SIG-M5 treated with dmso at 0.1 percent for 504 hours (cell line): ENCODE measurements around the gene WDR49.

Source experiments
- DNase-seq: peaks from one replicate; lab custom pipeline; 2025; ENCODE audit not compliant: unreplicated experiment; lab: John Stamatoyannopoulos, UW

The WDR49 gene

DNA sequence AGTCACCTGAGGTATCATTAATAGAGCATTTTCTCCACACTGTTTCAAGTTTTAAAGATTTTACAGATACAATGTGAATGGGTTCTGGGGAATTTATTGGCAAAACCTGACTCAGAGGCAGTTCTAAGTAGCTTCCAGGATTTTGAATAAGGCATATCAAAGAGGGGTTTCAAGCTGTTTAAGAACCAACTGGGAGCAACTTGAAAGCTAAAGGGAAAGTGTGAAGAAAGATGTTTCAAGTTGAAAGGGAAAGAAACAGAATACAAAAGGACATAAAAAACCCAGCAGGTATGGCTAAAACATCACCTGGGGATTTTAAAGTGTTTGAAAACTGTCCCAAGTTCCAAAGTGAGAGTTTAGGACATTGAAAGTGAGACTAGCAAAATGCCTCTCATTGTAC is 162.1 kb downstream of the WDR49 start:
- no peak for DNase-seq

DNA sequence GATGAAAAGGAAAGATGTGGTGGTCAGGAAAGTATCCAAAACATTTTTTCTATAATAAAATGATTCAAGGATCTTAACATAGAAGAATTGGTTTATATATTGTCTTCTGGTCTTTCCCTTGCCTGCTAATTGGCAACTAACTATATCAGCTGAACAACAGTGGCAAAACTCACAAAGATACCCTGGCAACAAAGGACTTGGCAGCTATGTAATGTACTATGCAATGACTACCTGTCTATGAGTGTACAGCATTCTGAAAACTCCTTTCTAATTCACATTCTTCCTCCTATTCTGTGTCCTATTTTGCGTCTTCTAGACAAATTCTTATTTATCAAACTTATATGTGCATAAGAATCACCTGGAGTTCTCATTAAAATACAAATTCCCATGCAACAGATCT is 164.2 kb downstream of the WDR49 start:
- no peak for DNase-seq

DNA sequence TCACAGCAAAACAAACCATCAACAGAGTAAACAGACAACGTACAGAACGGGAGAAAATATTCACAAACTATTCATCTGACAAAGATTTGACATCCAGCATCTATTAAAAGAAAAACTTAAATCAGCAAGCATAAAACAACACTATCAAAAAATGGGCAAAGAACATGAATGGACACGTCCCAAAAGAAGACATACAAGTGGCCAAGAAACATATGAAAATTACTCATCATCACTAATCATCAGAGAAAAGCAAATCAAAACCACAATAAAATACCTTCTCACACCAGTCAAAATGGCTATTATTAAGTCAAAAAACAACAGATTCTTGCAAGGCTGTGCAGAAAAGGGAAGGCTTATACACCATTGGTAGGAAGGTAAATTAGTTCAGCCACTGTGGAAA is 166.2 kb downstream of the WDR49 start:
- no peak for DNase-seq

- DNase-seq: no peak
These were observed 169.2 kb downstream of the WDR49 start for GRCh38 chr3:167484551-167484950.

GRCh38 chr3:167483708-167484475 is 169.8 kb downstream of the WDR49 start:
- DNase-seq: no peak

DNA sequence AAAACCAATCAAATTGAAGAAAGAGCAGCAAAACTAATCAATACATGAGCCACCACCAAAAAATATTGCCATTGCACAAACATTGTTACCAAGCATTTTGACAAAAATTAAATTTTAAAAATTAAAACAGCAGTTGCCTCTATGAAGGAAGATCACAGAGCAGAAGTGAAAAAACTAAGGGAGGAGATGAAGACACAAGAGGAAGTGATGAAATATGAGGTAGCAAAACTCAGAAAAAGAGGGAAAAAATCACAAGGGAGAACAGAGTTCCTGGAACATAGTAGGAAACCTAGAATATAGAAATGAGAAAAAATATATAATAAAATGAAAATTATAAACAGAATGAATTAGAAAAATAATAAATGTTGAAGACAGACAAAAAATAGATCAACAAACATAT is 172.6 kb downstream of the WDR49 start:
- peak; percentile 44 for DNase-seq

- DNase-seq: no peak
These were observed 173.0 kb downstream of the WDR49 start for GRCh38 chr3:167480748-167481147.

DNA sequence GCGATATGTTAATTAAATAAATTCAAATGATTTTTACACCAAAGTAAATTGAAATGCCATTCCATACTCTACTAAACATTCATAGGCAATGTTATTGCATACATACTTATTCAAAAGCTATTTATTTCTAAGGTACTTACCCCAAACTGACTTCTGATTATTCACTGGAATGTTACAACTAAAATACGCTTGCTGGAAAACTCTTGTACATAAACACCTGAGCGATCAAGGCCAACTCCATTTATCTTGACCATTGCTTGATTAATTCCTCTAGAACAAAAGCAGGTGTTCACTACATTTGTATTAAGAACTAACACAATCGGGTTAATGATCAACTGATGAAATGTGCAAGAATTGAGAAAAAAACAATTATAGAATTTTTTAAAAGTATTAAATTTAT is 179.9 kb downstream of the WDR49 start, which contains the start of gene SERPINI2:
Gene SERPINI2 (minus strand): TSS at position 180 of the 400 bp plus-strand sequence. CDS start 2,208 bp downstream, outside the sequence.
- DNase-seq: no peak

DNA sequence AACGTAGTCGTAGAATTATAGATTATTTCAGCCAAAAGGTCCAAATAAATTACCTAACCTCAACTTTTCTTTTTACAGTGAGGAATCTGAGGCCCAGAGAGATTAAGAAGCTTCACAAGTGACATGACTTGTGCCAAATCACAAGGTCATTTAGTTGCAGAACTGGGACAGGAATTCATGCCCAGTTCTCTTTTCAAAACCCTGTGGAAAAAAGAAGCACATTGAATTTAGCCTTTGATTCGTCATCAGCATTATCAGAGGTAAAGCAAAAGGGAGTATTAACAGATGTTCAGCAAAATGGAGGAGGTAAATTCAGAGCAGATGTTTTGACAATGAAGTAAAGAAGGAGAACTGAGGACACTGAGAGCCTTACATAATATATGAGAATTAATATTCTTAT is 184.4 kb downstream of the WDR49 start:
- DNase-seq: no peak

DNA sequence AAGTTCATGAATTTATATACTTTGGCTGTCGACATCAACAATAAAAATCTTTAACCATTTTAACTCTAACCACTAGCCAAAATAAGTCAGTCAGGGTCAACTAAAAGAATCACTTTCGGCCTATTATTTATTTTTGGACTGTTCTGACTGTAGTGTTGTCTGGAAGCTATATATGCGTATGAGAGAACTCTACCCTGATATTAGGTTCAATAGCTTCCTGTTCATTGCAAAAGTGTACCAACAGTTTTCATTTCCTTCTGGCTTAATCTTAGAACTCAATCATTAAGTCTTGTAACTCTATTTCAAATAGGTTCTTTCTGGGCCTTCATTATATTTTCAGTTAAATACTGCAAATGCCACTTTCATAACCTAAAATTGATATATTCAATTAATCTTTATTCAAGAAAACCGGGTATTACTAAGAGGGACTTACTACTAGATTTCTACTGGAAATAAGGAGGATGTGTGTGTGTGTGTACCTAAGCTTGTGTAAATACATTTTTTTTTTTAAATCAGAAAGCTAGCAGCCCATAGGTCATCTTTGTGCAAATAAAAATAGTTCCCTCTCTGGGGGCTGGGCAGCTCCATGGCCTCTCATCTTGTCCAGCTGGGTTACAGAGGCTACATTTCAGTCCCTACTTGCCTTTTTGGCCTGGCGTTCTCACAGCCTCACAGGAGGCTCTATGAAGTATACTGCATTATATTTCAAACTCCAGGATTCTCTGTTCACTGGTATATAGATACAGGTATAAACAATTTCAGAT is 185.7 kb downstream of the WDR49 start:
- no peak for DNase-seq

GRCh38 chr3:167466966-167467365 is 186.8 kb downstream of the WDR49 start:
- DNase-seq: no peak

- no peak for DNase-seq
These were observed 197.5 kb downstream of the WDR49 start for GRCh38 chr3:167456157-167456799.

DNA sequence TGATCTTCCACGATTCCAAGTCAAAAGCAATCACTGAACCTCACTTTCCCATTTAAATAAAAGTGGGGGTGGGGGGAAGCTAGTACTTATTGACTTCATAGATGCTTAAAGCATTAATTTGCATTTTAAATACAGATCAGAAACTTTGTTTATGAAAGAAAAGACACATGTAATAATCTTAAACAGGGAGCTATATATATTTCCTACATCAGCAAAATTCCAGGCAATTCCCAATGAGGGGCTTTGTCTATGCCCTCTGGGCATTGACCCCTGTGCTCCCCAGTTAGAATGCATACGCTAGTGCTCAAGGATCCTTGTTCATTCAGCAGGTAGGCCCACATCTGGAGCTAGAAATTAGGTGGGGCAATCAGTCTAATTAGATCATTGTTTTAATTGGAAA is 199.9 kb downstream of the WDR49 start:
- no peak for DNase-seq

- no peak for DNase-seq
These were observed 202.5 kb downstream of the WDR49 start for GRCh38 chr3:167451282-167451681.

DNA sequence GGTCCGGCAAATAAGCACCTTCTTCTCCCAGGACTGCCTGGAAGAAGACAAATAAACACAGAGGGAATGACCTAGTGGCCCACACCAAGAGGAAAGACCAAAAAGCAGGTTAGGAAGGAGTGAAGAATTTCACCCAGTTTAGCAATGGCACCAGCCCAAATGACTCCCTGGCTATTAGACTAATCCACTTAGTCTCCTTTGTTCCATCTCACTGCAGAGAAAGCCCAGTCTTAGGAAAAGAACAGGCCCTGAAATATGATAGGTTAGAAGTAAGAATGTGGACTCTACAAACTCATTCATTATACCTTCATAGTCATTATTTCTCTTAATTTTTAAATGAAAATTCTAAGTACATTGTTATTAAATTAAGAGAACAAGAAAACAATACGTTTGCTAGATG is 203.1 kb downstream of the WDR49 start:
- DNase-seq: no peak

- DNase-seq: peak; percentile 79
These were observed 203.5 kb downstream of the WDR49 start for GRCh38 chr3:167450195-167450594.

- no peak for DNase-seq
These were observed 208.3 kb downstream of the WDR49 start for GRCh38 chr3:167445491-167445890.

GRCh38 chr3:167441256-167441655 is 212.5 kb downstream of the WDR49 start:
- no peak for DNase-seq

DNA sequence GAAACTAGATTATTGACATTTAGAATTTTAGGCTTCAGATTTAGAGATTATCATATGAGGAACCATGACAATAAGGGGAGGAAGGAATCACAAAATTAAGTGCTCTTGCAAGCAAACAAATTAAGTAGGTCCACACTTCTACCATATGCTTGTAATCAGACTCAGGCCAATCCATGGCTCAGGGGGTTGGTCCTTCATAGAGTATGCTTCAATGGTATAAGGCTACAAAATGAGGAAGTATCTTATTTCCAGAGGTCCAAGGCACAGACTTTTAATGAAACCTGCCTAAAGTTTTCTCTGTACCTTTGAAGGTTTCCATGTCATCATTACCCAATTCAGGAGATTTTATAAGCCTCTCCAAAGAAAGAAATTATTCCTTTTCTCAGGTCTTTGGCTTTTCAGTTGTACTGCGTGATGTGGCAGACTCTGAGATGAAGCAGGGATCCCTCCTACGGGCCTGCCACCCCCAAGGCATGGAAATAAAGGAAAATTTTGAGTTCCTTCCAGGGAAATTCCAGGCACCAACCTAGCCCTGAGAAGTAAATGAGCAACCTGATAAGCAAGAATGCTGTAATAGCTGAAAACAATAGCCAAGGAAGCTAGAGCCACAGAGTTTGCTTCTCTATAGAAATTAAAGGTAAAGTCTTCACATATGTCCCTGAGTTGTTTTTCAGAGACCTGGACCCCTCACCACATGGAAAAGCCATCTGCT is 216.2 kb downstream of the WDR49 start:
- no peak for DNase-seq
